ELF-1 (cell line): ENCODE measurements around the gene FUBP3.
A peak's percentile ranks its signal among the peaks of the same experiment; 100 is the strongest.
"Not testable (repeated sequence)": the region's sequence is repeated elsewhere in the genome, so short reads cannot be mapped to it uniquely, and the experiment has no call there.

ENCODE experiments used
- DNase-seq: peaks from one replicate; pipeline ENCODE4 v3.0.0-alpha.2; 2016; ENCODE audit warnings: low read depth, low spot score

FUBP3 gene

GRCh38 chr9:130556396-130557076 lies 22.8 kb upstream of the FUBP3 start:
- no peak for DNase-seq

- no peak for DNase-seq
Observed at GRCh38 chr9:130557077-130557468, 22.3 kb upstream of the FUBP3 start.

DNA sequence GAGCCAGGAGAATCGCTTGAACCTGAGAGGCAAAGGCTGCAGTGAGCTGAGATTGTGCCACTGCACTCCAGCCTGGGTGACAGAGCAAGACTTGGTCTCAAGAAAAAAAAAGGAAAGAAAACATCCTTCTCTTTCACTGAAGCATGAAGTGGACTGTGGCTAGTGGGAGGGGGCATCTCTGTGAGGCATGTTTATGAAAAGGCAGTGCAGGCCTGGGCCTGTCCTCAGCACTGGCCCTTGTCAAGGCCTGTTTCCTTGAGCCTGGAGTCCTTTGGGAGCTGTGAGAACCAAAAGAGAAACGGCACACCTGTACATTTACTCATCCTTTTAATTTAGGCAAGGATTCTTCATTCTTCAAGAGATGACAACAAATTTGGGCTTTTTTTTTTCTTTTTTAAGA lies 18.3 kb upstream of the FUBP3 start:
- no peak for DNase-seq

- DNase-seq = not testable (repeated sequence)
Observed at GRCh38 chr9:130562525-130562924, 16.9 kb upstream of the FUBP3 start.

DNA sequence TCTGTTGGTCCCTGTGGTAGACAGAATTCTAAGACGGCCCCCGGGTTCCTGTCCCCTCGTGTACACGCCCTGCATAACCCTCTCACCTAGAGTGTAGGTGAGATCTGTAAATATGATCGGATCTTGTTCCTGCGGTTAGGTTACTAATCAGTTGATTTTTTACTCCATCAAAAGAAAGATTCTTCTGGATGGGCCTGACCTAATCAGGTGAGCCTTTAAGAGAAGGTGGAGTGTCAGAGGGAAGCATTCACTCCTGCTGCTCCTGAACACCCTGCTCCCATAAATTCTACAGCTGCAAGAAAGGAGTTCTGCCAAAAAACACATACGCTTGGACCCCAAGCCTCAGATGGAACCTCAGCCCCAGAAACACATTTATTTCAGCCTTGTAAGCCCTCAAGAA lies 15.6 kb upstream of the FUBP3 start:
- DNase-seq = no peak

- DNase-seq = no peak
Observed at GRCh38 chr9:130565792-130566191, 13.6 kb upstream of the FUBP3 start.

DNA sequence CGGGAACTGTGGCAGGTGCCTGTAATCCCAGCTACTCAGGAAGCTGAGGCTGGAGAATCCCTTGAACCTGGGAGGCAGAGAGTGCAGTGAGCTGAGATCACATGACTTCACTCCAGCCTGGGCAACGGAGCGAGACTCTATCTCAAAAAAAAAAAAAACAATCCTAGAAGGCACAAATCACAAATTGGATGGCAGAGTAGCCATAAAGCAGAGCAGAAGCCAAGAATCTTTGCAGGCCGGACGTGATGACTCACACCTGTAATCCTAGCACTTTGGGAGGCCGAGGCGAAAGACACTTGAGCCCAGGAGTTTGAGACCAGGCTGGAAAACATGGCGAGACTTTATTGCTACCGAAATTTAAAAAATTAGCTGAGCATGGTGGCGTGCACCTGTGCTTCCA lies 9.2 kb upstream of the FUBP3 start:
- no peak for DNase-seq

DNA sequence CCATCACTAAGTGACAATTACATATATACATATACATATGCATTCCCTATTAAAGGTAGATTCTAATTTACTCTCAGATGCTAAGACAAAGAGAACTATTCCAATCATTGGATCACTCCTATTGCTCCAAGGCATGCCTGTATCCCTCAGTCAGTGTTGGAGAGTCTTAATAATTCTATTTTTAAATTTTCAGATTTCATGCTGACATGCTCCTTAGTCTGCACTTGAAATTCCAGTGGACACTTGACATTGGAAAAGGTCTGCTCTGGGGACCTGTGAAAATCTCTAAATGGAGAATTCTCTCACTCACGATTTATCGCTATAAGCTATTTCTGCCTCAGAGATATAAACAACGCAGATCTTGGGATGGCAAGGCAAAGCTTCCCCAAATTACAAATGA lies 3.9 kb upstream of the FUBP3 start:
- DNase-seq = no peak

DNA sequence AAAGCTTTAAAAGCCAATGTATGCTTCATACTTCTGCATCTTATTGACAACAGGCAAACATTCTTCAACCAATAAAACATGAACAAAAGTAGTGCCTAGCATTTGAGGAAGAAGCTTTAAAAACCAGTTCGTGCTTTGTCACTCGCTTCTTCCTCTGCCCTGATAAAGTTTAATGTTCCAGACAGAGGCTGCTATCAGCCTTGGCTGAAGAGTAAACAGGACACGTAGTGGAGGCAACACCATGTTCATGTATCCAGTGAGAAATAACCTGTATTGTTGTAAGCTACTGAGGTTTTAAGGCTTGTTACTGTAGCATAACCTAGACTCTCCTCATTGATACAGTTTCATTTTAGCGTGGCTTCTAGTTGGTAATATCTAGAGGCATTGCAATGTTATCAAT lies 3.2 kb upstream of the FUBP3 start:
- DNase-seq = no peak

- DNase-seq = peak; percentile 8
Observed at GRCh38 chr9:130579738-130580463, 524 bp downstream of the FUBP3 start.

DNA sequence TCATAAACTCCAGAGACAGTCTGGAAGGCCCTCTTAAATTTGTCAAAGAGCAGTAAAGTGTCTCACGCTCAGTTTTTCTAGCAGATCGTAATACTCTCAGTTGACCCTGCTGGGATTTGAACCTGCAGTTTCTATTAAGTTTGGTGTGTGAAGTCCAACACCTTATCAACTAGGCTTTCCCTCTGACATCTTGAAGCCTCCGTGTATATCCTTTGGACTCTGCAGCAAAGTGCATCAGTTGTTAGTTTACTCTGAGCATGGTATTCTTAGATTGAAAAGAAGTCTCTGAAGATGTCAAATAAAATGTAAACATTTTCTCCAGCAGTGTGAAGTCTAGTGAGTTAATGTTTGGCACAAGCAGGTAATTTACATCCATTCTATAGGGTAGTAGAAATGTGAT lies 2.4 kb downstream of the FUBP3 start:
- DNase-seq = no peak

DNA sequence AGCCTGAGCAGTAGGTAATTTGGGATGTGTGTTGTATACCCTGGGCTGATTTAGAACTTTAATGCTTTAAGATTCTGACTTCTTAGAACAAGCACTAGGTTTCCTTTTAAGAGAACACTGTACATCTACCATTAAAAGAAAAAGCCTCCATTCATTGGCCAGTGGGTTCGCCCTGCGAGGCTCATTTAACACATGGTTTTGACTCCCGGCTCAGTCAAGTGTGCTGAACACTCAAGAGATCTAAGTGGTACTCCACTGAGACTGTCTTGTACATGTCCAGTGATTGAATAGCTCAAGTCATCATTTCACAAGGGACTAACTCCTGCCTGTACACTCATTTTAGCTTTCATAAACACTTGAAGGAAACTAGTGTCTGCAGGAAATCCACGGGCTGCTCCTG lies 3.9 kb downstream of the FUBP3 start:
- no peak for DNase-seq

DNA sequence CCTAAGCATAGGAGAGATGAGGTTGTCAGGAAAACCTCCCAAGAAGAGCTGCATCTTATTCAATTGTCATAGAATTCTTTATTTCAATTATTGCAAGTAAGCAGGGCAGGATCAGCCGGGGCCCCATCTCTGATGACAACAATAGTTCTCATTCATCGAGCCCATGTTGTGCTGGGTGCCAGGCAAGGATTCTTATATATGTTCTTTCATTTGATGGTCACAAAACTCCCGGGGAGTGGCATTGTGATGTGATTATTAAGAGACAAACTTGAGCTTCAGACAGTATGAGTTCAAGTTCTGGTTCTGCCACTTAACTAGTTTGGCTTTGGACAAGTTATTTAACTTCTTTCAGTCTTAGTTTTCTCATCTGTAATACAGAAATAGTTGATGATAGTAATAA lies 8.5 kb downstream of the FUBP3 start:
- no peak for DNase-seq

DNA sequence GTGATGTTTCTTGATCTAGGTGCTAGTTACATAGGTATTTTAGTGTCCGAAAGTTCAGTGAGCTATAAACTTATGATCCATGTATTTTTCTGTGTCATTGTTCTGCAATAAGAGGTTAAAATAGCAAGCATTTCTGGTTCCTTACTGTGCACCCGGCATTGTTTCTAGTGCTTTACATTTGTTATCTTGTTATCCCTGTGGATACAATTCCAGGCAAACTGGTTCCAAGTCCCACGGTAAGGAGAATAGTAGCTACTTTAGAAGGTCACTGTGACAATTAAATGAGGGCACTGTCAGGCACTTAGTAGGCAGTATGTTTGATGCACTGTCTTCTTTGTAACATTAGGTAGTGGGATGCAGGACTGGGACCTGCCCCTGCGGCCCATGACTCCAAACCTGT lies 9.0 kb downstream of the FUBP3 start:
- DNase-seq = no peak

DNA sequence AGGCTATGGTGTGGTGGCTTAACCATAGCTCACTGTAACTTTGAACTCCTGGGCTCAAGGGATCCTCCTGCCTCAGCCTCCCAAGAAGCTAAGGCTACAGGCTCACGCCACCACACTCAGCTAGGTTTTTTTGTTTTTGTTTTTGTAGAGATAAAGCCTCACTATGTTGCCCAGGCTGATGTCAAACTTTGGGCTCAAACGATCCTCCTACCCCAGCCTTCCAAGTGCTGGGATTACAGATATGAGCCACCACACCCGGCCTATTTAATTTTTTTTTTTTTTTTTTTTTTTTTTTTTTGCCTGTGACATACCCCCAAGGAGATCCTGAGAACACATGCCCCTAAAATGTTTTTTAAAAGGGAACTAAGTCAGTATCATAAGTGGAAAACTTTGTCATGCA lies 10.4 kb downstream of the FUBP3 start:
- no peak for DNase-seq

DNA sequence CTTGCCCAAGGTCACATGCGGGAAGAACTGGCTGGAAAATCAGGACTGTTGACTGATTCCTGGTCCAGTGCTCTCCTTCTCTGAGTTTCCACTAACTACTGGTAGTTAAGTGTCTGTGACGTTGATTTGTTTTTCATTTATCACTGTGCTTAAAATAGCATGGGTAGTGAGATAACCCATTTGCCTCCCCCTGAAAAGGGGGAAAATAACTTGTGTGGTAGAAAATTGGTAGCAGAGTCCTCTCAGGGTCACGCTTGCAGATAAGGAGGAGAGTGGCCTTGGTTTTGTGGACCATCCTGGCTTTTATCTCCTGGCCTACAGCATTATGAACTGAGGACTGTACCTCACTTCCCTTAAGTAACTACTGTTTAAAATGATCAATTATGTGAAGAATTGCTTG lies 10.9 kb downstream of the FUBP3 start:
- no peak for DNase-seq

- no peak for DNase-seq
Observed at GRCh38 chr9:130593020-130593419, 13.6 kb downstream of the FUBP3 start.

DNA sequence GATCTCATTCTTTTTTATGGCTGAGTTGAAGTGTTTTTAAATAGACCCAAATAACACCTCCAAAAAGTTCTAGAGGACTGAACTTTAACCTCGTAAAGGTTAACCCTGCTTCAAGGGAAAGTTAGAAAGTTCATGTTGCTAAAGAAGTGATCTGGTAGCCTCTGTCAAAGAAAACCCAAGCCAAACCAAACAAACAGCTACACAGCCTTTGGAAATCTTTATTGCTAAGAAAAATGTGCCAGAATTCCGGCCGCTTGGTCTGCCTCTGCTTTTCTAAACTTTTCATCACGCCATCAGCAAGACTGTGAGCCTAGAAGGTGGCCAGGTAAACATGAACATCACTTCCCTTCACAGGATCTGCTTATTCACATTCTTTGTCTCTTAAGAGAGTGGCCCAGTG lies 17.9 kb downstream of the FUBP3 start:
- DNase-seq = no peak

DNA sequence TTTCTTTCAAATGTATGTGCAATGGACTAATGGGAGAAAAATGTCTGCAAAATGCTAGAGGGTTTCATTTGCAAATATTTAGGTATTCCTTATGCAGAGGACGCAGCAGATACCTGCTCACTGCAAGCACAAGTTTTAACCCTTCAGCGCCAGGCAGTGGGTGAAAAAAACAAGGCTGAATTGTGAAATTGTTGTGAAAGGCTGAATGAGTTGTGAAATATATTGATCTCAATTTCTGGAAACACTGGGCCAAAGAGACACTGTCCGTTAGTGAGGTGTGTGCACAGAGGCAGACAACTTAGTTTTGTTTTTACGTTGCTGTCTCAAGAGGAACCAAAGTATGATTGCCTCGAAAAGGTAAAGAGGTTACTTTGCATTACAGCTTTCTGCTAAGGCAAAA lies 18.8 kb downstream of the FUBP3 start:
- DNase-seq = no peak

DNA sequence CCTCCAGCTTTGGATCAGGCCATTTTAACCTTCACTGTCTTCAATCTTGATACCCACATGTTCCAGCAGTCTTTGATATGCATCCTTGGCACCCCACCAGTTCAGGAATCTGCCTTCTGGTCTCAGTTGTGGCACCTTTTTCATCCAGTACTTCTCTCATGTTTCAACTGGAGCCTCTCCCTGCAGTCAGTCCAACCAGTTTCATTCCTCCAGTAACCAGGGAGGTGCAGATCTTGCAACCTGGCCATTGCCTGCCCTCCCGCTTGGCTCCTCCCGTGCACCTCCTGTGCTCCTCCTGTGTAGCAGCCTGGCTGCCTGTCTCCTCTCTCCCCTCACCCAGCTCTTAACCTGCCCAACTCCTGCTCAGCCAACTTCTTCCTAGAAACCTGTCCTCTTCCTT lies 20.2 kb downstream of the FUBP3 start:
- DNase-seq = peak; percentile 53

GRCh38 chr9:130601100-130601499 lies 21.7 kb downstream of the FUBP3 start:
- DNase-seq = no peak

- DNase-seq = no peak
Observed at GRCh38 chr9:130604295-130604694, 24.9 kb downstream of the FUBP3 start.

DNA sequence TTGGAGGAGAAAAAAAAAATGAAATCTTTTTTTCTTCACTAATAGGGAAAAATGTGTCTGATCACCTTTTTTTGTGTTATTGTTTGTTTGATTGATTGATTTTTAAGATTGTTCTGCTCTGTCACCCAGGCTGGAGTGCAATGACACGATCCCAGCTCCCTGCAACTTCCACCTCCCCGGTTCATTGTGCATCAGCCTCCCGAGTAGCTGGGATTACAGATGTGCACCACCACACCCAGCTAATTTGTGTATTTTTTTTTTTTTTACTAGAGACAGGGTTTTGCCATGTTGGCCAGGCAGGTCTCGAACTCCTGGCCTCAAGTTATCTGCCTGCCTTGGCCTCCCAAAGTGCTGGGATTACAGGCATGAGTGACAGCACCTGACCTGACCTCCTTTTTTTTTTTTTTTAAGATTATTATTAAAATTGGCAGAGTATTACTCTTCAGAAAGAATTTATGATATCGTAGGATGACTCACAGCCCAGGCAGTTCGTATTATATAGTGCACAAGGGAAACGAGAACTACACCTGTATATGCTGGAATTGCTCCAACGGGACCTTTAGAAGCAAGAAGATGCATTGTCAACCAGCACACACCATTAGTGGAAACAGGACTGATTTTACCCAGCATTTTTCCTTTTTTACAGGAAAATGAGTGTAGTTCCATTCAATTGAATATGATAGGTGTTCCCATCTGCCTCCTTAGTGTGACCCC lies 27.7 kb downstream of the FUBP3 start:
- DNase-seq = no peak
